Measurements from ENCODE around the gene IL4. TPM values are rescaled to one million over a fixed set of nuclear protein-coding genes. Genes with fewer than 3 reads are reported as not detected.

IL4 gene
- total RNA-seq, 2 donors from 2014 or later: not detected

GRCh38 chr5:132651838-132652469, 21.8 kb upstream of the IL4 start:
- ATAC-seq (ENCODE audit: insufficient number of reproducible peaks, low FRiP score, low read depth) (no peak), DNase-seq (ENCODE audit: low spot score) (no peak)
- no peak overlapping the region for H3K27ac ChIP-seq
- peaks cover 3 to 14% of the 10 kb centered on the region in 2 donors for H3K4me1 ChIP-seq (ENCODE audit: control insufficient read depth in 1 of 2, low read depth in 2 of 2)
- H3K36me3 ChIP-seq: no peaks in the 10 kb centered on the region
- H3K27me3 ChIP-seq (replicated peaks; ENCODE audit: insufficient read depth): no peaks in the 10 kb centered on the region
- TF ChIP-seq CTCF (IDR thresholded peaks at IDR 0.05): no peak
- peaks cover 5% of the 10 kb centered on the region for H3K9me3 ChIP-seq
- H3K4me3 ChIP-seq: no peak overlapping the region

- no peak for DNase-seq (ENCODE audit: low spot score)
Measured at GRCh38 chr5:132653716-132654115, 20.1 kb upstream of the IL4 start.

GRCh38 chr5:132655821-132656773, 17.7 kb upstream of the IL4 start:
- DNase-seq (ENCODE audit: low spot score): no peak
- Histone ChIP-seq H3K9me3 (no peaks in the 10 kb centered on the region), H3K36me3 (no peaks in the 10 kb centered on the region), H3K27ac (no peak overlapping the region), H3K4me3 (peak overlapping the region; percentile 68), H3K27me3 (replicated peaks; ENCODE audit: insufficient read depth) (no peaks in the 10 kb centered on the region), H3K4me1 (ENCODE audit: control insufficient read depth in 1 of 2, low read depth in 2 of 2) (peaks cover 3 to 14% of the 10 kb centered on the region in 2 donors)
- ATAC-seq (ENCODE audit: insufficient number of reproducible peaks, low FRiP score, low read depth): no peak
- TF ChIP-seq CTCF (IDR thresholded peaks at IDR 0.05): peak; percentile 24

More at GRCh38 chr5:132653716-132654115, 20.1 kb upstream of the IL4 start:
- Histone ChIP-seq H3K9me3 (no peaks in the 10 kb centered on the region), H3K27ac (no peak overlapping the region), H3K4me1 (ENCODE audit: control insufficient read depth in 1 of 2, low read depth in 2 of 2) (peaks cover 3 to 14% of the 10 kb centered on the region in 2 donors), H3K36me3 (no peaks in the 10 kb centered on the region), H3K4me3 (no peak overlapping the region), H3K27me3 (replicated peaks; ENCODE audit: insufficient read depth) (no peaks in the 10 kb centered on the region)
- no peak for TF ChIP-seq CTCF (IDR thresholded peaks at IDR 0.05)
- ATAC-seq (ENCODE audit: insufficient number of reproducible peaks, low FRiP score, low read depth): no peak

GRCh38 chr5:132656774-132657355, 16.9 kb upstream of the IL4 start:
- no peaks in the 10 kb centered on the region for H3K36me3 ChIP-seq
- H3K27ac ChIP-seq: no peak overlapping the region
- no peaks in the 10 kb centered on the region for H3K9me3 ChIP-seq
- H3K4me3 ChIP-seq: peak overlapping the region; percentile 68
- DNase-seq (ENCODE audit: low spot score) (no peak), ATAC-seq (ENCODE audit: insufficient number of reproducible peaks, low FRiP score, low read depth) (no peak)
- H3K27me3 ChIP-seq (replicated peaks; ENCODE audit: insufficient read depth): no peaks in the 10 kb centered on the region
- no peak for TF ChIP-seq CTCF (IDR thresholded peaks at IDR 0.05)
- peaks cover 3 to 14% of the 10 kb centered on the region in 2 donors for H3K4me1 ChIP-seq (ENCODE audit: control insufficient read depth in 1 of 2, low read depth in 2 of 2)

All from thoracic aorta (tissue), 2 donors.